Measurements from ENCODE around the gene ULK2.

DNA sequence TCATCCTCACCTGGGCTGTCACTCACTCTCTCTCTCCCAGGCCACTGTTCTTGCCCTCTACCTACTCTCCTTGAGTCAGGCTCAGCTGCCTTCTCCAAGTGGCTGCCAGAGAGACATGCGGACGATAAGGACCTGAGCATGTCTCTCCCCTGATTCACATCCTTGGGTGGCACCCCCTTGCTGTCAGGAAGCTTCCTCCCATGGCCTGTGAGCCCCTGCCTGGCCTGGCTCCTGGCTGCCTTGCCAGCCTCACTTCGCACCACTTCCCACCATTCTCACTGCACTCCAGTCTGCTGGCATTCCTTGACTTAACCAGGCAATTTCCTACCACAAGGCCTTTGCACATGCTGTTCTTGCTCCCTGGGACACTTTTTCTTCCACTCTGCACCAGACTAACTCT, 116.9 kb downstream of the ULK2 start:
- TF ChIP-seq POLR2A (IDR thresholded peaks at IDR 0.05) (no peak), EP300 (IDR thresholded peaks at IDR 0.05) (no peak)
